Breast epithelium (tissue), 3 donors: Measurements from ENCODE around the gene ERN1.

Experiments used
- CTCF ChIP-seq, 3 donors: fragments of 450-650 bp; IDR thresholded peaks; one replicate each; pipeline ENCODE4 v1.5.1; 2016 to 2017; ENCODE audit warnings: antibody characterized with exemption in 3 of 3, mild to moderate bottlenecking in 3 of 3, moderate library complexity in 3 of 3
- POLR2AphosphoS5 ChIP-seq, 3 donors: sonication (generic); formaldehyde crosslinking; IDR thresholded peaks; one replicate each; pipeline ENCODE4 v1.6.1; 2017; ENCODE audit warnings: antibody characterized with exemption in 3 of 3

DNA sequence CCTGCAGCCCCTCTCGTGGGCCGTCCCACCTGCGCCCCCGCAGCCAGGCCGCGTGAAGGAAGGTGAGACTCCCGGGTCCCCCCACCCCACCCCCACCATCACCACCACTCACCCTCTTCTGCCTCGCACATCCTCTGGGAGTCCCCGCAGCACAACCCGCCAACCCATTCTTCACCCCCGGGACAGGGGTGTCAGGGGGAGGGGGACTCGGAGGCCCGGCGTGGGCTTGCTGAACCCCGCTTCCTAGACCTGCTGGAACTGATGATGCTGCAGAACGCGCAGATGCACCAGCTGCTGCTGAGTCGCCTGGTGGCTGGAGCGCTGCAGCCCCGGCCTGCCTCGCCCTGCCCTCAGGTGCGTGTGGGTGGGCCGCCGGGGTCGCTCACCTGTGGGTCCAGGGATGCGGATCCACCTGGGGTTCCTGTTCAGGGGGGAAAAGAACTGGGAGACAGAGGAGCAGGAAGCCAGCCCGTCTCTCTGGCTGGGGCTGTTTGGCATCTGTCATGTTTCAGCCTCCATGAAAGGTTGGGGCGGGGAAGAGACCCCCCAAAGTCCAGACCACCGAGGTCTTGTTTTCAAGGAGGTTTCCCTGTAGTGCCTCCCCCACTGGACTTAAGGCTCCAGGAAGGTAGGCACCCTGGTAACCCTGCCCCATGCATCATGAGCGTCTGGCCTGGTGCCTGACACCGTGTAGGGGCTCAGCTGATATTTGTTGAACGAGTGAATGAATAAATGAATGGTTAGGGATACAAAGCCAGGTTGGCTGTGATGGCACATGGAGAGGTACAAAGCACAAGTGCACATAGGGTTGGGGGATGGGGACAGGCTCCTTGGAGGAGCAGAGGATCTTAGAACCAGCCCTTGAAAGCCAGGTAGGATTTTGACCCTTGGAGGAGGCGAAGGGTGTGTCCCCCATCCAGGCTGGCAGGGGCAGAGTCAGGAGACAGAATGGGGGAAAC lies 130.9 kb downstream of the ERN1 start:
- TF ChIP-seq CTCF (IDR thresholded peaks at IDR 0.05), result no peak
- no peak for TF ChIP-seq POLR2AphosphoS5 (IDR thresholded peaks at IDR 0.05)
